COLO668 (cell line): ENCODE measurements around the gene IFT43.
A peak's percentile ranks its signal among the peaks of the same experiment; 100 is the strongest.

Source experiments
- DNase-seq: peaks from one replicate; lab custom pipeline; 2025; ENCODE audit not compliant: unreplicated experiment; lab: John Stamatoyannopoulos, UW

IFT43 gene

DNA sequence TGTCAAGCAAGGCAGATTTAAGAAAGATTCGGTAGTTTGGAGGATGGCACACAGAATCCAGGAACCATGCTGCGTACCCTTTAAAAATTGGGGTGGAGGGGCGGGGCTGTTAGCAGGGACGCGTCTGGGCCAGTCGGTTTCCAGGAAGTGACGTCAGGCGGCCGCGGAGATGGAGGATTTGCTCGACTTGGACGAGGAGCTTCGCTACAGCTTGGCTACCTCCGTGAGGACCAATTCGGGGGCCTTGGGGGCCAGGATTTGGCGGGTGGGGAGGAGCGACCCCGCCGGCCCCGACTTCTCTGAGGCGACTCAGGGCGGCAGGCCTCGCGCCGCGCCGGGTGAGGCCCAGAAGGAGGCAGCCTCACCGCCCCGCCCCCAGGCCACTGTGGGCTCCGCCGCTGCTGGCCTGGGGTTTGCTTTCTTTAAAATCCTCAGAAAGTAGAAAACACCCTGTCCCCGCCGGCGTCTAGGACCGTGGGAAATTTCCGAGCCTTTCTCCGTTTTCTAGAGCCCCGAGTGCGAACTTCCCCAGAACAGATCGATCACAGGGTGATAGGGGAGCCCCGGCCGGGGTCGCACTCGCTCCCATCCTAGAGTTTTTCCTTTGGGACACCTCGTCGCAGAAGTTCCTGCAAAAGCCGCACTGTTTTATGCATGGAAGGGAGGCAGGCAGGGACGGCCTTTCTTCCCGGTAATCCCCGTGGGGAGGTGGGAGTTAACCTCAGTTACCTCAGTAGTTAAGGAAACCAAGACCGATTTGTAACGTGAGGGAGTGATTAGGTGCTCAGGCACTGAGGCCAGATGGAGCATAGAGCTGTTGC is at the start of gene IFT43:
TSS of gene IFT43 (plus strand) at position 146 of the 821 bp plus-strand sequence. CDS start at position 170, 24 bp downstream.
- DNase-seq: peak; percentile 88

DNA sequence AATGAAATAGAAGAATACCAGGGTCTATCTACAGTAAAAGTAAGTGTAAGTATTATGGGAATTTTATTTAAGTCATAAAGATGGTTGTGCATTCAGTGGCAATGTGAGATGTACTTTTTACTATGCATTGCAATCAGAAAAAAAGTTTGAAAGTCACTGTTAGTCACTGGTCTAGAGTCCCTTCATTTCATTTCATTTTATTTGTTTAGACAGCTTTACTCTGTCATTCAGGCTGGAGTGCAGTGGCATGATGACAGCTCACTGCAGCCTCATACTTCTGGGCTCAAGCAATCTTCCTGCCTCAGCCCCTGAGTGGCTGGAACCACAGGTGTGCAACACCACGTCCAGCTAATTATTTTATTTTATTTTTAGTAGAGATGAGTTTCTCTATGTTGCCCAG is 46.4 kb upstream of the IFT43 start:
- DNase-seq: no peak

DNA sequence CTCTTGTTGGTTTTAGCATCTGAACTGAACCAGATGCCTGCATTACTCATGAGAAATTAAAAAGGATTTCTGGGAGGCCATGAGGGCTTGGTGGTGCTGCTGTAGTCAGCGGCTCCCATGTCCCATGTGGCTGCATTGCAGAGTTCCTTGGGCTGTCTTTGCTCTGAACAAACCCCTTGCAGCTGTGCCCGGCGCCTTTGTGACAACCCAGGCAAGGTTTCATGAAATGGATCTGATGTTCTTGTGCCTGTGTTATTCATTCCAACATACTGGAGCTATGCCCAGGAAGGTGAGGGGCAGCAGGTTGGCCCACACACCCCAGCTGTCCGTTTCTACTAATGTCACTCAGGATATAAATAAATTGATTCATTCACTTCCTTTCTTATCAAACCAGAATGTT is 44.5 kb upstream of the IFT43 start:
- DNase-seq: no peak

DNA sequence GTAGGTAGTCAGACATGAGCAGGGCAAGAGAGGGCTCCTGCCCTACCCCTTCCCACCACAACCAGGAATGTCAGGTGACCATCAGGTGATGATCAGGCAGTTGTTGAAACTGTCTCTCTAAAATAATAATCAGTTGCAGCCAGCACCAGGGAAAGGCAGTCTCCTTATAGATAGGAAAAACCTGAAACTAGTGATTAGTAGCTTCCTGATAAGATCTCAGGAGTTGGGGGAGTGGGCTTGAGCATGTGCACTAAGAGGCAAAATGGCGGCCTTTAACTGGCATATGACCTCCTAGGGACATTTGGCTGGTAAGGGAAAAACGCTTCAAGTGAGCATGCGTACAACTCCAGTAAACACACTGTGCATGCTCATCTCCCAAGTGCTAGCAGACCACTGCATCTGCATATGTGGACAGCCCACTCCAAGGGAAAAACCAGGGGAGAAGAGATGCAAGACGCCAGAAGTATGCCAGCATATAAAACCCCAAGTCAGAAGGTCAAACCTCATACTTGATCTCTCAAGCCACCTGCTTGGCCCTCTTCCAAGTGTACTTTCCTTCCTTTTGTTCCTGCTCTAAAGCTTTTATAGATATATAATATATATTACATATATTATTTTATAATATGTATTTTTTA is 40.8 kb upstream of the IFT43 start:
- DNase-seq: no peak

DNA sequence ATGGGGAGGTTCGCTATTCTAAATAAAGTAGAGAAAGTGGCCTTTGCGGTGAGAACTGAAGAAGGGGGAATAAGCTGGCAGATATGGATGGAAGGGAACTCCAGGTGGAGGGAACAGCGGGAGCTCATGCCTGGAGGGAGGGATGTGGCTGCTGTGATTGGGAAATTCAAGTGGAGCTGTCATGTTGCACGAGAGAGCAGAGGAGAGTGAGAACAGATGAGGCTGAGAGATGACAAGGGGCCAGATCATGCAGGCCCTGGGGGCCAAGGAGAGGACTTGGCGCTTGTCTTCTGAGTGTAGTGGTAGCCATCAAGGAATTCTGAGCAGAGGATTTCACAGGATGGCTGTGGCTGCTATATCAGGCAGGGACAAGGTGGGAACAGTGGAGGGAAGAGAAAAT is 38.8 kb upstream of the IFT43 start:
- DNase-seq: no peak

DNA sequence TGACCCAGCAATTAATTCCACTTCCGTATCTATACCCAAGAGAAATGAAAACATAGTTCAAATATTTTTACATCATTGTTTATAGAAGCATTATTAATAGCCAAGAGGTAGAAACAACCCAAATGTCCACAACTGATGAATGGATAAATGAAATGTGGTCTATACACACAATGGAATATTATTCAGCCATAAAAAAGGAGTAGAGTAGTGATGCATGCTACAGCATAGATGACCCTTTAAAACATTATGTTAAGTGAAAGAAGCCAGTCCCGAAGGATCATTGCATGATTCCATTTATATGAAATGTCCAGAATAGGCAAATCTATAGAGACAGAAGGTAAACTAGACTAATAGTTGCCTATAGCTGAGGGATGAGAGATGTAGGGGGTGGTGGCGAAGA is 33.1 kb upstream of the IFT43 start:
- no peak for DNase-seq

DNA sequence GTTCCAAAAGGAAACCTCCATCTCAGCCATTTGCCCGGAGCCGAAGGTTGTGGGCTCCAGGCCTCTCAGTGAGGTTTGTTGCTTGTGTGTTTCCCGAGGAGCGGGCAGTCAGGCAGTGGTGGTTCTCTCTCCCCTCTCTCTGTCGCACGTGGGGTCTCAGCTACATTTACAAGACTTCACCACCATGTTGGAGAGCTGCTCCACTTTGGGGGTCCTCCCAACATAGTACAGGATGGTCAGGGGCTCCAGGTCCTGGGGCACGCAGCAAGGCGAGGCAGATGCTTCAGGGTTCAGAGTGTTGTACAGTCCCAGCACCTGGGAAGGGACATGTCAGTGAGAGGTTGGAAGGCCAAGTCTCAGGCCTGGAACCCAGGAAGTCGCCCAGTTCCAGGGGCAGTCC is 26.5 kb upstream of the IFT43 start:
- DNase-seq: no peak

DNA sequence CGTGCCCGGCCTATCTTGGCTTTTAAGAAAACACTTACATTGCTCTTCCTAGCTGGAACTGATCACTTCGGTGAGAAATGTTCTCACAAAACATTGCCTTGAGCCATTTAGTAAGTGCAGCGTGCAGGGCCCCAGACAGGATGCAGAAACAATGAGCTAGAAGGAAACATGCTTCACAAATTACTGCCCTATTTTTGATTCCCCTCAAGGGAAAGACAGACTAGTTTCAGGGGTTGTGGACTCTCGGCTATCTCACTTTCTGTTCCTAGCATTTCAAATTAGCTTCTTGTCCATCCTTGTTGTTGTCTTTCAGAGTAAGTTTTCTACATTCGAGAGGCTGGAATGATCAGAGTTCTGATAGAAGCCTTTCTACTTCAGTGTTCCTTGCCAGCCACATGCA is 25.3 kb upstream of the IFT43 start:
- DNase-seq: no peak

DNA sequence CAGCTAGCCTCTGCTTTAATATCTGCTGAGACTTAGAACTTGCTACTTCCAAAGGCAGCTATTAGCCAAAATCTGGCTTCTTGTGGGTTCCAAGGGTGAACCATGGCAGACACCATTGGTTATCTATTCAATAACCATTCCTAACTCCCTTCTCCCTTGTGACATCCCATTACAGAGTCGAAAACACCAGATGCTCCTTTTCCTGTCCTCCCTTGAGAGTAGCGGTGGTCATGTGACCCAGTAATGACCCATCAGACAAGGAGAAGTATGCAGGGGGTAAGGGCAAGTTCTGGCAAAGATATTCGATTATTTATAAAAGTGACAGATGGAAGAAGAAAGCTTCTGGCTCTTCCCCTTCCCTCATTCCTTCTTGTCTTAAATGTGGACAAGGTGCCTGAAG is 23.9 kb upstream of the IFT43 start:
- DNase-seq: no peak

DNA sequence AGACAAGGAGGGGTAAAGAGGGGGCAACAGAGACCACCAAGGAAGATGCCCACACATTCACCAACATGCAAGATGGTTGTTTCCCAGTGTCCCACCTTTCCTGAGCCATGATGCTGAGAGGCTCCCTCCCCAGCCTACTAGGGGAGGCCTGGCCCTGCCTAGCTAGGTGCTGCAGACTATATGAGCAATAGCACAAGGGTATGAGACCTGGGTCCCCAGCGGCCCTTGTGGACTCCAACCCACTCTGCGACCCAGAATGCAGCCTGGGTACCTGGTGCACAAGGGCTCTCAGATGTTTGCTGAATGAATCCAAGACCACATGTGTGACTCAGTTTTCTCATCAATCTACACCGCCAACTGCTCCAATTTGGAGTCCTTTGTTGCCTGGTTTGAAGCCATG is 17.7 kb upstream of the IFT43 start:
- DNase-seq: no peak

DNA sequence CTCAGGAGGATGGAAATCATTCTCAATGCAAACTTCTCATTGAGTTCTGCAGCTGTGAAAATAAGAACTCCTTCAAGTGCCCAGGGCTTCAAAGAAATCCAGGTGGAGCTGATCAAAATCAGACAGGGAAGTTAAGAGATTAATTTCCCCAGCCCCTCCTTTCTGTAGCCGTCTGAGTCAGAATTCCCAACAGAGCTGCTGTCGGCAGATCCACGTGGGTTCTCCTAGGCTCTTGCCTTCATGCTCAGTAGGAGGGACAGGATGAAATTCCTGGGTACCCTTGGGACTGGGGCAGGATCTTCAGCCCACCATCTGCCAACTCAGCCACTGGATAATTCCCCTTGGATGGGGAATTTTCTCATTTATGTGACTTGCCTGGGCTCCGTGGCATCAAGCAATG is 17.1 kb upstream of the IFT43 start:
- DNase-seq: no peak

DNA sequence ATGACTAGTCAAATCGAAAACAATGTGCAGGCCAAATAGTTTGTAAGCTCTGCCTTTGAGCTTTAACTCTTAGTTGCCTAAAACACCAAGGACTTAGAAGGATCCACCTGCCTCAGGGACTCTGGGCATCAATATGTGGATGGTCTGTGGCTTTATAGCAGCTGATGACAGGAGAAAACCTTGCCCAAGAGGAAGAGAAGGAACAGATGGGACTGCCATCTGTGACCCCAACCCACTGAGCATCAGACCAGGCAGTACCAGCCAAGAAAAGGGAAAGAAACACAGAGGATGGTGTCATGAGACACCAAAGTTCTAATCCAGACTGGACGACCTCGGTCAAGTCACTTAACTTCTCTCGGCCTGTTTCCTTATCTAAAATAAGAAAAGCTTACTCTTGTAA is 16.4 kb upstream of the IFT43 start:
- no peak for DNase-seq

DNA sequence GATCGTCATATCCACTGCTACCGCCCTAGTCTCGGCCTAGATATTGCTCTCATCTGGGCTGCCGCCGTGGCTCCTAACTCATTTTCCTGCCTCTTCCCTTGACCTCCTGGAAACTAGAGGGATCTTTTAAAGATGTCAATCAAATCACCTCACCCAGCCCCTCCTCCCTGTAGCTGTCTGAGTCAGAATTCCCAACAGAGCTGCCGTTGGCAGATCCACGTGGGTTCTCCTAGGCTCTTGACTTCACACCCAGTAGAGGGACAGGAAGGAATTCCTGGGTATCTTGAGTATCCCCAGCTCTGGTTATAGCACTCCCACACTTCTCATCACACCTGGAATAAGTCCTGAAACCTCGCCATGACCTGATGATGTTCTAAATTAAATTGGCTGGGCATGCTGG is 15.7 kb upstream of the IFT43 start:
- no peak for DNase-seq

DNA sequence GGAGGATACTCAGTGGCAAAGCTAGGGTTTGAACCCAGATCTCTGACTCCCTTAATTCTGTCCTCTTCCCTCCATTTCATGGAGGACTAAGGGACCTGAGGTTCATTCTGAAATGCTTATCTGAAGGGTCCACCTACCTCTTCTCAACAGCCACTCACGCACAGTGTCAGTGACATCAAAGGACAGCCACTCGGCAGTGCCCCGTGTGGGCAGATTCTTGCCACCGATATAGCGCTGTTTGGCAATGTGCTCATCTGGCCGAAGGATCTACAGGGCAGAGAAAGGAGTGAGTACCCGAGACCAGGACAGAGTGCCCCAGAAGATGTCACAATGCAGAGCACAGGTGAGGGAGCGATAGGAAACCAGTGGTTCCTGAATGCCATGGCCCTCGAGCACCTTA is 14.6 kb upstream of the IFT43 start:
- DNase-seq: no peak

DNA sequence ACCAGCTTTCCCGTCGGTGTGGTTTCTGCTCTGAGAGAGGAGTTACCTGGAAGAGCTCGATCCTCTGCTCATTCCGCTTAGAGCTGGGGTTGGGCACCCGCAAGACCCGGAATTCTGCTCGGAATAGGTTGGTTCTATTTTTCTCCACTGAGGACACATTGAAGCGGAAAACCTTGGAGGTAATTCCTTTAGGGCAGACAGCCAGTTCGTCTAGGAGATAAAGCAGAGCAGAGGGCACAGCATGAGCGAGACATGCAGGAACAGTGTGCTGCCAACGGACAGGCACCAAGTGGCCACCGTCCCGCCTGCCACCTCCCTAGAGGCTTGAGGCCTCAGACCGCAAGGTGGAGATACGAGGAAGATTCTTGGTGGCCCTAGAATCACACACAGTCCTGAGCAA is 14.1 kb upstream of the IFT43 start:
- no peak for DNase-seq

DNA sequence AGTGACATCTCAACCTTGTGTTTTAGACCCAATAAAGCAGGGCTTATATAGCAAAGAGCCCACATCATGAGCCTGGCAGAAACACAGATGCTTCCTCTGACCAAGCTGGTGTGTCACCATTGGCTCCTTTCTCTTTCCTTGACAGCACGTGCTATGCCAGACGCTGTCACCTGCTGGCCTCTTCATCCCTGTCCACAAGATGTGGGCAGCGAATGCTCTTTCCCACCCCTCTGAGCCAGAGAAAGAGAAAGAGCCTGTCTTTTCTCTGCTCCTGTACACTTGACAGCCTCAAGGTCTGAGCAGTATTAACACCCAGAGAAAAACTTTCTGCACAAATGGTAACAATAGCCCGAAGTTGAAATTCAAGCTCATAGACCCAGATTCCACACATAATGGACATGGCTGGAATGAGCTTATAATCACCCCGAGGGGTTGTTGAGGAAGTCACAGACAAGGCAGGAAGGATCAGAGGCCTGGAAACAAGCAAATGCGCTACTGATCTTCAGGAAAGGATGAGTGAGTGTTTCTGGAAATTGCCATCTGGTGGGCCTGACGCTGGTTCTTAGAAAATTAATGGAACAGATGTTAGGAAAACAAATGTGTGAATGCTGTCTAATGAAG is 12.7 kb upstream of the IFT43 start:
- DNase-seq: peak; percentile 89

DNA sequence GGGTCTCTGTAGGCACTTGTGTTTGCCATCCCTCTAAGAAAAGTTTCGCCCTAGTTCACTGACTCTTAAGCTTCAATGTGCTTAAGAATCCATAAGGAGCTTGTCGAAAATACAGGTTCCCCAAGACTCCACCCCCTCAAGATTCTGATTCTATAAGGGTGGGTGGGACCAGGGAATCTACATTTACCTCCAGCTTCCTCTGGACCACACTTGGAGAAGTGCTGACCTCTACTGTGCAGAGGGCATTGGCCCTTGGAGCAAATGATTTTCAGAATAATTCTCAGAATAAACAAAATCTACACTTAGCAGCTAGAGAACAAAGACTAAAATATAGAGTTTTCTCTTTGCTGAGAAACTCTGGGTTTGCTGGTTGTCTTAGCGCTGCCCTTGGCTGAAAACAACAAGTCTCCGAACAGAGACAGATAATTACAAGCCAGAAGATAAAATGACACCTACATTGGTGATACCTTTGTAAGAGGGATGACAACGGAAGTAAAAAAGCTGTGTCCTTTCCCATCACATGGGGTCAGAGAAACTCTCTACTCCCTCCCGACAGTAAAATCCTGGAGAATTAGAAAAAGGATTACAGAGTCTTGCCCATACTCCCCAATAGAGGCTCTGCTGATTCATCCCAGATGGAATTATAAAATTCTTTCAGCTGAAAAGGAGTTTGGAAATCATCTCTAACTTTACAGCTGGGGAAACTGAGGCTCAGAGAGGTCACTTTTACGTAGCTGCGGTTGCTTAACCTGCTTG is 8.6 kb upstream of the IFT43 start:
- no peak for DNase-seq

DNA sequence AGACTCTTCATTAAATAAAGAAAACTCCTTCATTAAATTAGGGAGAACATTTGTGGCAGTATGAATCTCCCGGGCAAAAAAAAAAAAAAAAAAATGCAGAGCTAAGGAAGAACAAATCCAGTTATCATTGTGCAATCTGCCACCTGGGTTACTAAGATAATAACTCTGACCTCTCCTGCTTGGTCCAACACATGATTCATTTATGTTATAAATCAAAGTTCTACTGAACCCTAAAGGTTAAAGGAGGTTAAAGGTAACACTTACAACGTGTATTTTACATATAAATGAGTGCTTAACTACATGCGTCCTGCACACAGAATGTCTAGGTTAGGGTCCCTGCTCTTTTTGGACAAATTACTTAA is 8.0 kb upstream of the IFT43 start:
- DNase-seq: no peak

DNA sequence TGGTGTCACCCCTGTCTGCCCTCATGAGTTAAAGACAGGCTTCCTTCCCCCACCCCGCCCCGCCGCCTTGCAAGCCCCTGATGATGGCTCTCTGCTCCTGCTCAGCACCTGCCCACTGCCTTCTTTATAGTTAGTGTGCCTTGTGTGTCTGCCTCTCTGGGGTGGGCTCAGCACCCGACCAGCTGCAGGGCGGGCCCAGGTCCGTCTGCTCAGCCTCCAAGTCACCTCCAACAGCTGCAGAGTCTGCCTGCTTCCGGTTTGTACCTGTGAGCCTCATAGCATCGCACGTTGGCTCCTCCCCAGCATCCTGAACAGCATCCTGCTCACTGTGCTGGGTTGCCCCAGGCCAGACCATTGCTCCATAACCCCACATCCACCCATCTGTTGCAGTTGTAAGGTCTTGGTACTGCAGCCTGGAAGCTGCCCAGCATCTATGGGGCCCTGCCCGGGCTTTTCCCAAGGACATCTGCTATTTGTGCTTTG is 7.3 kb upstream of the IFT43 start:
- peak; percentile 85 for DNase-seq

DNA sequence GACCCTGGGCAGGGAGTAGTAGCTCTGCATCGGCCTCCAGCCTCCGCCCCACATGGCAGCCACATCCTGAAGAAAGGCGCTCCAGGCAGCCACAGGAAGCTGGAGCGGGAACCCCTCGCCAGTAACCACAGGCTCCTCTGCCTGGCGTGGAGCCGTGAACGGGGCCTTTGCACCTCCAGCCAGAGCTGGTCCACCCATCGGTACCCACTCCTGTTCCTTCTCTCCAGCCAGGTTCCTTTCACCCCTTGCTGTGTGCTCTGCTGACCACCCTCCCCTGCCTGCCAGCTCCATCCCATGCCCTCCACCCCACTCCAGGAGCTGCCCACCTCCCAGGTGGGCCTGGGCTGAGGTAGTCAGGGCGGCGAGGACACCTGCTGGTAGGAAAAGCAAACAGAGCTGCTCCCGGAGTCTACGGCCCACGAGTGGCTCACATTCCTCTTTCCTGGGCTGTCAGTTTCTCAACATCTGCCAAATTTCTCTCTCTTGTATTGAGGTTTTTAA is 6.4 kb upstream of the IFT43 start:
- DNase-seq: peak; percentile 67
